AG04450 (cell line): ENCODE results near the gene TNXB. TPM values are rescaled to one million over a fixed set of nuclear protein-coding genes. Genes with fewer than 3 reads are reported as not detected.

Experiments used
- CTCF ChIA-PET: fragments of 300-600, 350-600 bp; formaldehyde crosslinking; extraction: SDS; loops from one replicate; lab custom pipeline; 2022; ENCODE audit warnings: antibody characterized with exemption, inconsistent platforms; lab: Charles Lee
- POLR2A ChIA-PET: fragments of 350-600 bp; formaldehyde crosslinking; extraction: SDS; loops from one replicate; lab custom pipeline; 2021; ENCODE audit warnings: antibody characterized with exemption, inconsistent platforms; lab: Yijun Ruan, JAX
- DNase-seq: peaks from one replicate; pipeline ENCODE4 v3.0.0-alpha.2; 2011; ENCODE audit warnings: low read depth, low spot score
- H3K27ac ChIP-seq: one replicate; pipeline ENCODE4 v1.5.1; 2012; ENCODE audit warnings: low read depth, low read length, control low read depth
- H3K27me3 ChIP-seq: one replicate; pipeline ENCODE4 v1.6.0; 2012; ENCODE audit warnings: low read length; ENCODE audit not compliant: control insufficient read depth, insufficient read depth
- H3K4me3 ChIP-seq: 2 replicates; pipeline ENCODE4 v1.5.1; 2011; ENCODE audit warnings: mild to moderate bottlenecking, low read depth, low read length, control low read depth
- H3K9me3 ChIP-seq: 2 replicates; pipeline ENCODE4 v1.5.1; 2012; ENCODE audit warnings: low read length; ENCODE audit not compliant: control insufficient read depth, insufficient read depth
- polyA minus RNA-seq: library from RNA; depleted of rRNA, polyadenylated mRNA; stranded (reverse); fragments of >200 nt; gene quantifications from 2 replicates; pipeline ENCODE4 v1.2.3, GENCODE V29; 2011; rRNA and poly(A)+ RNA removed
- polyA plus RNA-seq: library from polyadenylated mRNA; depleted of rRNA; stranded (reverse); fragments of >200 nt; gene quantifications from 2 replicates; pipeline ENCODE4 v1.2.3, GENCODE V29; 2011; rRNA removed
- TF ChIP-seq, protein P1 (sequence below): IDR thresholded peaks from 2 replicates; pipeline ENCODE4 v1.5.1; 2011; ENCODE audit warnings: low read depth, low read length, control low read depth, inconsistent platforms

TNXB gene, protein sequence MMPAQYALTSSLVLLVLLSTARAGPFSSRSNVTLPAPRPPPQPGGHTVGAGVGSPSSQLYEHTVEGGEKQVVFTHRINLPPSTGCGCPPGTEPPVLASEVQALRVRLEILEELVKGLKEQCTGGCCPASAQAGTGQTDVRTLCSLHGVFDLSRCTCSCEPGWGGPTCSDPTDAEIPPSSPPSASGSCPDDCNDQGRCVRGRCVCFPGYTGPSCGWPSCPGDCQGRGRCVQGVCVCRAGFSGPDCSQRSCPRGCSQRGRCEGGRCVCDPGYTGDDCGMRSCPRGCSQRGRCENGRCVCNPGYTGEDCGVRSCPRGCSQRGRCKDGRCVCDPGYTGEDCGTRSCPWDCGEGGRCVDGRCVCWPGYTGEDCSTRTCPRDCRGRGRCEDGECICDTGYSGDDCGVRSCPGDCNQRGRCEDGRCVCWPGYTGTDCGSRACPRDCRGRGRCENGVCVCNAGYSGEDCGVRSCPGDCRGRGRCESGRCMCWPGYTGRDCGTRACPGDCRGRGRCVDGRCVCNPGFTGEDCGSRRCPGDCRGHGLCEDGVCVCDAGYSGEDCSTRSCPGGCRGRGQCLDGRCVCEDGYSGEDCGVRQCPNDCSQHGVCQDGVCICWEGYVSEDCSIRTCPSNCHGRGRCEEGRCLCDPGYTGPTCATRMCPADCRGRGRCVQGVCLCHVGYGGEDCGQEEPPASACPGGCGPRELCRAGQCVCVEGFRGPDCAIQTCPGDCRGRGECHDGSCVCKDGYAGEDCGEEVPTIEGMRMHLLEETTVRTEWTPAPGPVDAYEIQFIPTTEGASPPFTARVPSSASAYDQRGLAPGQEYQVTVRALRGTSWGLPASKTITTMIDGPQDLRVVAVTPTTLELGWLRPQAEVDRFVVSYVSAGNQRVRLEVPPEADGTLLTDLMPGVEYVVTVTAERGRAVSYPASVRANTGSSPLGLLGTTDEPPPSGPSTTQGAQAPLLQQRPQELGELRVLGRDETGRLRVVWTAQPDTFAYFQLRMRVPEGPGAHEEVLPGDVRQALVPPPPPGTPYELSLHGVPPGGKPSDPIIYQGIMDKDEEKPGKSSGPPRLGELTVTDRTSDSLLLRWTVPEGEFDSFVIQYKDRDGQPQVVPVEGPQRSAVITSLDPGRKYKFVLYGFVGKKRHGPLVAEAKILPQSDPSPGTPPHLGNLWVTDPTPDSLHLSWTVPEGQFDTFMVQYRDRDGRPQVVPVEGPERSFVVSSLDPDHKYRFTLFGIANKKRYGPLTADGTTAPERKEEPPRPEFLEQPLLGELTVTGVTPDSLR (N-terminal part only)
- 0.25 and 0.35 TPM in 2 replicates for polyA plus RNA-seq
- polyA minus RNA-seq, result 0.14 and 1.7 TPM in 2 replicates

DNA sequence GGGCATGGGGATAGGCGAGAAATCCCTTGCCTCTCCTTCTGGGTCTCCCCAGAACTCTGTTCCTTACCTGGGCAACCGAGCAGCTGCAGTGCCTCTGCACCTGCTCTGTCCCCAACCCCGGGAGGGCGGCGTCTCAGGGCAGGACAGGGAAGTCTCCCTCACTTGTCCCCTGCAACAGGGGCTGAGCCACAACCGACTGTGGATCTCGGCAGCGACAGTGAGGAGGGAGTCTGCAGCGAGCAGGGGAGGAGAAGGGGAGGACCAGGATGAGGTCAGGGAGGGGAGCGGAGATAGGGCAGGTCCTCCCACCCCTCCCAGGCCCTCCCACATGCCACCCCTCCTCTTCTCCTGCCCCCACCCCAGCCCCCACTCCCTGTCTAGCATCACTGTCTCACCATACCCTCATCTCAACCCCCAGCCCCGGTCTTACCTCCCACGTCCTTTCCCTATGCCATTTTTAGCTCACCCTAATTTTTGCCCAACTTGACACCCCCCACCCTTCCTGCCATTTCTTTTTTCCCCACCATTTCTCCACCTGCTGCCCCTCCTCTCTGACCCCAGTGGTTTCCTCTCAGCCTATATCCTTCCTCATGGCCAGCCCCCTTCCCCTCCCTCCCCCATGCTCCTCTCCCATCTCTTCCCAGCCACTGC is at the start of gene TNXB:
Gene TNXB (minus strand): TSS at position 225 of the 651 bp plus-strand sequence. CDS start 11,140 bp downstream, outside the sequence.
- Histone ChIP-seq H3K4me3 (no peak within 1 kb of the TSS), H3K27ac (no peak within 1 kb of the TSS), H3K9me3 (no peaks in the 10 kb centered on the region), H3K27me3 (peaks cover 39% of the 10 kb centered on the region)
- ChIA-PET CTCF (interaction anchor here (0.5 to 2.6 kb wide), 4 partner anchors 9 to 156 kb away, joined by 3 to 18 read pairs (median 4); no protein-coding TSS in a partner anchor), POLR2A (interaction anchor here (1.6 kb wide), 1 partner anchor 16 kb away, joined by 9 read pairs; no protein-coding TSS in a partner anchor)
- DNase-seq, result no peak
- TF ChIP-seq, protein P1, sequence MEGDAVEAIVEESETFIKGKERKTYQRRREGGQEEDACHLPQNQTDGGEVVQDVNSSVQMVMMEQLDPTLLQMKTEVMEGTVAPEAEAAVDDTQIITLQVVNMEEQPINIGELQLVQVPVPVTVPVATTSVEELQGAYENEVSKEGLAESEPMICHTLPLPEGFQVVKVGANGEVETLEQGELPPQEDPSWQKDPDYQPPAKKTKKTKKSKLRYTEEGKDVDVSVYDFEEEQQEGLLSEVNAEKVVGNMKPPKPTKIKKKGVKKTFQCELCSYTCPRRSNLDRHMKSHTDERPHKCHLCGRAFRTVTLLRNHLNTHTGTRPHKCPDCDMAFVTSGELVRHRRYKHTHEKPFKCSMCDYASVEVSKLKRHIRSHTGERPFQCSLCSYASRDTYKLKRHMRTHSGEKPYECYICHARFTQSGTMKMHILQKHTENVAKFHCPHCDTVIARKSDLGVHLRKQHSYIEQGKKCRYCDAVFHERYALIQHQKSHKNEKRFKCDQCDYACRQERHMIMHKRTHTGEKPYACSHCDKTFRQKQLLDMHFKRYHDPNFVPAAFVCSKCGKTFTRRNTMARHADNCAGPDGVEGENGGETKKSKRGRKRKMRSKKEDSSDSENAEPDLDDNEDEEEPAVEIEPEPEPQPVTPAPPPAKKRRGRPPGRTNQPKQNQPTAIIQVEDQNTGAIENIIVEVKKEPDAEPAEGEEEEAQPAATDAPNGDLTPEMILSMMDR, result no peak

- no peak overlapping the region for H3K27ac ChIP-seq
- POLR2A ChIA-PET, result no interaction called here
- no peaks in the 10 kb centered on the region; the same call in 1 of the 2 replicates for H3K9me3 ChIP-seq
- no peak overlapping the region for H3K4me3 ChIP-seq
- no peak for DNase-seq
- TF ChIP-seq, protein P1, result no peak
- CTCF ChIA-PET, result interaction anchor here (0.7 to 3.2 kb wide), 3 partner anchors 37 to 110 kb away, joined by 3 to 10 read pairs (median 3); no protein-coding TSS in a partner anchor
- no peaks in the 10 kb centered on the region for H3K27me3 ChIP-seq
Observed at GRCh38 chr6:32158052-32158451, 48.9 kb upstream of the TNXB start.

DNA sequence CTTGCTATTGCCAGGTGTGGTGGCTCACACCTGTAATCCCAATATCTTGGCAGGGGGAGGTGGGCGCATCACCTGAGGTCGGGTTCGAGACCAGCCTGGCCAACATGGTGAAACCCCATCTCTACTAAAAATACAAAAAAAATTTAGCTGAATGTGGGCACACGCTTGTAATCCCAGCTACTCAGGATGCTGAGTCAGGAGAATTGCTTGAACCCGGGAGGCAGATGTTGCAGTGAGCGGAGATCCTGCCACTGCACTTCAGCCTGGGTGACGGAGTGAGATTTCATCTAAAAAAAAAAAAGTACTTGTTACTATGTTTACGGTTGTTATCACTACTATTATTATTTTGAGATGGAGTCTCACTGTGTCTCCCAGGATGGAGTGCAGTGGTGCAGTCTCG is 47.8 kb upstream of the TNXB start:
- ChIA-PET POLR2A (no interaction called here), CTCF (interaction anchor here (3.2 kb wide), 1 partner anchor 38 kb away, joined by 10 read pairs; no protein-coding TSS in a partner anchor)
- Histone ChIP-seq H3K27ac (no peak overlapping the region), H3K4me3 (no peak overlapping the region), H3K9me3 (no peaks in the 10 kb centered on the region; the same call in 1 of the 2 replicates), H3K27me3 (no peaks in the 10 kb centered on the region)
- no peak for DNase-seq
- TF ChIP-seq, protein P1, result no peak

- Histone ChIP-seq H3K4me3 (peak overlapping the region; percentile 79), H3K27me3 (peaks cover 3% of the 10 kb centered on the region), H3K27ac (peak overlapping the region; percentile 81), H3K9me3 (peaks cover 2% of the 10 kb centered on the region; the same call in 1 of the 2 replicates)
- TF ChIP-seq, protein P1, result peak; percentile 55
- CTCF ChIA-PET, result interaction anchor here (0.8 to 1.1 kb wide), 4 partner anchors 22 to 364 kb away, joined by 3 to 4 read pairs (median 4); no protein-coding TSS in a partner anchor
- POLR2A ChIA-PET, result interaction anchor here (1.1 to 1.2 kb wide), 2 partner anchors 25 to 41 kb away, joined by 4 to 5 read pairs; partner anchors contain the start of gene FKBPL
- no peak for DNase-seq
Observed at GRCh38 chr6:32154514-32155161, 45.5 kb upstream of the TNXB start.
